DND-41 (cell line): ENCODE data around the gene RPL3.
"Not testable (repeated sequence)": the region's sequence is repeated elsewhere in the genome, so short reads cannot be mapped to it uniquely, and the experiment has no call there.

Experiments used
- ATAC-seq: fragments of 200-7000 bp; cut with Tn5 transposase; 3 replicates; pipeline ENCODE4 v1.9.1; 2021; ENCODE audit warnings: low read depth; ENCODE audit not compliant: insufficient read depth
- DNase-seq: peaks from one replicate; pipeline ENCODE4 v3.0.0-alpha.2; 2020
- H2AFZ ChIP-seq: 2 replicates; pipeline ENCODE4 v1.6.0; 2012; ENCODE audit warnings: low read depth, low read length
- H3K27ac ChIP-seq: 2 replicates; pipeline ENCODE4 v1.5.1; 2012; ENCODE audit warnings: low read length, inconsistent platforms
- H3K27me3 ChIP-seq: fragments of 200-600 bp; sonication (generic); 2 replicates; pipeline ENCODE4 v1.6.0; 2012; ENCODE audit warnings: low read length, mild to moderate bottlenecking, inconsistent platforms; ENCODE audit not compliant: insufficient read depth, poor library complexity
- H3K36me3 ChIP-seq: 2 replicates; pipeline ENCODE4 v1.5.1; 2012; ENCODE audit warnings: low read length, inconsistent platforms; ENCODE audit not compliant: insufficient read depth
- H3K4me1 ChIP-seq: 2 replicates; pipeline ENCODE4 v1.5.1; 2012; ENCODE audit warnings: mild to moderate bottlenecking, low read length; ENCODE audit not compliant: insufficient read depth
- H3K4me2 ChIP-seq: 2 replicates; pipeline ENCODE4 v1.6.0; 2012; ENCODE audit warnings: mild to moderate bottlenecking, moderate library complexity, low read length, inconsistent platforms; ENCODE audit not compliant: insufficient read depth
- H3K4me3 ChIP-seq, 2 experiments: fragments of 200-600 bp in 1 of 2; shearing (Covaris generic) in 1 of 2; 2 replicates each; pipeline ENCODE4 v1.5.1; 2012 to 2016; ENCODE audit warnings: inconsistent platforms in 2 of 2, low read length in 2 of 2, mild to moderate bottlenecking in 2 of 2, low read depth in 1 of 2, moderate library complexity in 1 of 2
- H3K79me2 ChIP-seq: 2 replicates; pipeline ENCODE4 v1.6.0; 2012; ENCODE audit warnings: low read length, inconsistent platforms; ENCODE audit not compliant: insufficient read depth
- H3K9ac ChIP-seq: 2 replicates; pipeline ENCODE4 v1.6.0; 2012; ENCODE audit warnings: low read depth, mild to moderate bottlenecking, inconsistent platforms, low read length, moderate library complexity
- H3K9me3 ChIP-seq: 2 replicates; pipeline ENCODE4 v1.5.1; 2012; ENCODE audit warnings: low read length, moderate library complexity, mild to moderate bottlenecking, inconsistent platforms; ENCODE audit not compliant: insufficient read depth, severe bottlenecking
- H4K20me1 ChIP-seq: 2 replicates; pipeline ENCODE4 v1.6.0; 2012; ENCODE audit warnings: low read length; ENCODE audit not compliant: insufficient read depth
- CTCF ChIP-seq: IDR thresholded peaks from 2 replicates; pipeline ENCODE4 v1.5.1; 2012; ENCODE audit warnings: borderline replicate concordance, low read length, moderate library complexity, mild to moderate bottlenecking; ENCODE audit not compliant: poor library complexity, severe bottlenecking; ENCODE audit errors: extremely low read depth
- EZH2 ChIP-seq: IDR thresholded peaks from 3 replicates; pipeline ENCODE4 v1.6.1; 2012; ENCODE audit warnings: borderline replicate concordance, low read depth, mild to moderate bottlenecking, moderate library complexity, low read length, inconsistent platforms; ENCODE audit not compliant: severe bottlenecking

RPL3 gene

DNA sequence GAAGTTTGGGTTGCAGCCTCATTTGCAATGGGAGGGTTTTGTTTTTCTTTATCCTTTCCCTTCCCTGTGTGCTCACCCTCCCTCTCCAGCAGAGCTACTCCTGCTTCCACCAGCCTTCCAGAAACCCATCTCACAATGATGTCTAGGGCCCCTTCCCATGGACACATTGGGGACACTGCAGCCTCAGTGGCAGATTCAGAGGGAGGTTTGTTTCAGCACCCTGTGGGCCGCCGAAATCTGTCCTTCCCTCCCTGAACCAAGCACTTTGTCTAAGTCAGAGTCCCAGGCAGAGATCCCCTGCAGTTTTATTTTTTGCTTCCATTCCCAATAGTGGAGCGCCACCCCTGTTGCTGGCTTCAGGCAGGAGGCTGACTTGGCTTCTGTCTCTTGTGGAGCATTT is 21.8 kb upstream of the RPL3 start:
- H3K4me2 ChIP-seq, result no peak overlapping the region
- H3K79me2 ChIP-seq, result no peaks in the 10 kb centered on the region
- no peak overlapping the region for H3K9ac ChIP-seq
- H3K36me3 ChIP-seq, result no peaks in the 10 kb centered on the region
- no peak for DNase-seq
- H2AFZ ChIP-seq, result no peak overlapping the region
- peaks cover 11% of the 10 kb centered on the region for H3K27me3 ChIP-seq
- no peaks in the 10 kb centered on the region for H3K4me1 ChIP-seq
- no peak for ATAC-seq
- no peaks in the 10 kb centered on the region for H3K9me3 ChIP-seq
- no peak overlapping the region for H3K27ac ChIP-seq
- TF ChIP-seq EZH2, result no peak
- TF ChIP-seq CTCF, result no peak
- H3K4me3 ChIP-seq, result no peak overlapping the region
- H4K20me1 ChIP-seq, result no peaks in the 10 kb centered on the region

- H3K27me3 ChIP-seq, result peaks cover 11% of the 10 kb centered on the region
- not testable (repeated sequence) for H3K4me1 ChIP-seq, H2AFZ ChIP-seq, H3K36me3 ChIP-seq, H3K27ac ChIP-seq, H3K4me2 ChIP-seq, H4K20me1 ChIP-seq, H3K4me3 ChIP-seq, H3K79me2 ChIP-seq, DNase-seq, ATAC-seq, H3K9ac ChIP-seq, H3K9me3 ChIP-seq
Observed at GRCh38 chr22:39339775-39340174, 20.4 kb upstream of the RPL3 start.

GRCh38 chr22:39336411-39336810 is 17.0 kb upstream of the RPL3 start:
- TF ChIP-seq EZH2, result no peak
- H3K4me2 ChIP-seq, result no peak overlapping the region
- H2AFZ ChIP-seq, result no peak overlapping the region
- DNase-seq (no peak), ATAC-seq (no peak)
- no peaks in the 10 kb centered on the region for H3K79me2 ChIP-seq
- no peaks in the 10 kb centered on the region for H3K27me3 ChIP-seq
- no peak overlapping the region for H3K9ac ChIP-seq
- no peak overlapping the region for H3K27ac ChIP-seq
- H3K9me3 ChIP-seq, result no peaks in the 10 kb centered on the region
- no peaks in the 10 kb centered on the region for H4K20me1 ChIP-seq
- no peak overlapping the region for H3K4me3 ChIP-seq
- H3K4me1 ChIP-seq, result no peaks in the 10 kb centered on the region
- no peaks in the 10 kb centered on the region for H3K36me3 ChIP-seq

GRCh38 chr22:39332441-39333064 is 13.1 kb upstream of the RPL3 start:
- TF ChIP-seq EZH2 (no peak), CTCF (no peak)
- ATAC-seq, result no peak
- Histone ChIP-seq H3K27ac (no peak overlapping the region), H4K20me1 (no peaks in the 10 kb centered on the region), H3K79me2 (no peaks in the 10 kb centered on the region), H3K36me3 (no peaks in the 10 kb centered on the region), H3K4me3 (no peak overlapping the region), H3K27me3 (no peaks in the 10 kb centered on the region), H3K9me3 (no peaks in the 10 kb centered on the region), H3K4me2 (no peak overlapping the region), H2AFZ (no peak overlapping the region), H3K4me1 (no peaks in the 10 kb centered on the region), H3K9ac (no peak overlapping the region)
- no peak for DNase-seq

DNA sequence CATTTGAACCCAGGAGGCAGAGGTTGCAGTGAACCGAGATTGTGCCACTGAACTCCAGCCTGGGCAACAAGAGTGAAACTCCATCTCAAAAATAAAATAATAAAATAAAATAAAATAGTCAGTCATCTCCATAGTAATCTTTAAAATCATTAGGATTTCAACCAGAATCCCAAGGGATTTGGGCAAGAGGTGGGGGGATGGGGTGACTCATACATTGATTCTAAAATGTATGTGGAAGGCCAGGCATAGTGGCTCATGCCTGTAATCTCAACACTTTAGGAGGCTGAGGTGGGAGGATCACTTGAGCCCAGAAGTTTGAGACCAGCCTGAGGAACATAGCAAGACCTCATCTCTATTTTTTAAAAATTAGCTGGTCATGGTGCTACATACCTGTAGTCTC is 11.1 kb upstream of the RPL3 start:
- H3K9me3 ChIP-seq, H4K20me1 ChIP-seq, H3K4me3 ChIP-seq, H3K9ac ChIP-seq, H3K27ac ChIP-seq, H3K79me2 ChIP-seq, ATAC-seq, H3K36me3 ChIP-seq, H3K4me2 ChIP-seq, H3K4me1 ChIP-seq, H3K27me3 ChIP-seq, H2AFZ ChIP-seq, DNase-seq: not testable (repeated sequence)
